Endothelial cell of umbilical vein (primary cell): ENCODE results near the gene TPCN1. TPM values are rescaled to one million over a fixed set of nuclear protein-coding genes. Genes with fewer than 3 reads are reported as not detected.

Experiments used
- BruUV-seq: library from RNA; stranded (reverse); fragments of 400-500 nt; replicated peaks from 2 replicates; lab custom pipeline; 2021; lab: Mats Ljungman, UMichigan
- CTCF ChIA-PET: fragments of 300-600, 350-600 bp; sonication (Branson Sonifier 250); formaldehyde crosslinking; loops from one replicate; lab custom pipeline; 2021; ENCODE audit warnings: antibody characterized with exemption, inconsistent platforms; lab: Charles Lee
- POLR2A ChIA-PET: fragments of 300-600, 350-600 bp; sonication (Branson Sonifier 250); formaldehyde crosslinking; loops from one replicate; lab custom pipeline; 2021; ENCODE audit warnings: antibody characterized with exemption, inconsistent platforms; lab: Charles Lee
- DNase-seq: peaks from one replicate; pipeline ENCODE4 v3.0.0-alpha.2; 2011; ENCODE audit warnings: low read depth, low spot score
- FAIRE-seq: peaks from 2 replicates; lab custom pipeline; 2011; peaks lifted over from hg19 to GRCh38; lab: Jason Lieb, UNC
- H2AFZ ChIP-seq: 2 replicates; pipeline ENCODE4 v1.6.0; 2012; ENCODE audit warnings: low read depth, low read length, control low read depth, inconsistent platforms
- H3K27ac ChIP-seq: 2 replicates; pipeline ENCODE4 v1.5.1; 2011; ENCODE audit warnings: low read depth, mild to moderate bottlenecking, control low read depth, low read length, moderate library complexity; ENCODE audit not compliant: insufficient read depth
- H3K27me3 ChIP-seq, 2 experiments: 2 replicates each; pipeline versions ENCODE4 v1.6.0 to v1.6.1; 2011; ENCODE audit warnings: low read length in 2 of 2, mixed read lengths in 1 of 2; ENCODE audit not compliant: control insufficient read depth in 2 of 2, insufficient read depth in 2 of 2
- H3K36me3 ChIP-seq, 2 experiments: 2 replicates in 1 of 2; 3 replicates in 1 of 2; pipeline ENCODE4 v1.5.1; 2011; ENCODE audit warnings: low read length in 2 of 2, mild to moderate bottlenecking in 1 of 2, moderate library complexity in 1 of 2; ENCODE audit not compliant: control insufficient read depth in 2 of 2, insufficient read depth in 2 of 2; ENCODE audit errors: extremely low read depth in 1 of 2
- H3K4me1 ChIP-seq: 3 replicates; pipeline ENCODE4 v1.5.1; 2011; ENCODE audit warnings: mild to moderate bottlenecking, low read length; ENCODE audit not compliant: control insufficient read depth, insufficient read depth; ENCODE audit errors: extremely low read depth
- H3K4me2 ChIP-seq: 2 replicates; pipeline ENCODE4 v1.6.1; 2011; ENCODE audit warnings: low read length, control low read depth, mixed read lengths; ENCODE audit not compliant: insufficient read depth
- H3K4me3 ChIP-seq, 3 experiments: fragments of 200-600 bp in 1 of 3; sonication (generic), shearing (Covaris generic) in 1 of 3; replicated peaks in 1 of 3; 2 replicates each; pipeline ENCODE4 v1.5.1; 2011 to 2016; ENCODE audit warnings: control low read depth in 3 of 3, low read length in 3 of 3, mild to moderate bottlenecking in 2 of 3, inconsistent platforms in 1 of 3, low read depth in 1 of 3, moderate library complexity in 1 of 3; ENCODE audit not compliant: insufficient read depth in 1 of 3
- H3K79me2 ChIP-seq: 2 replicates; pipeline ENCODE4 v1.6.0; 2012; ENCODE audit warnings: low read length, inconsistent platforms; ENCODE audit not compliant: control insufficient read depth, insufficient read depth
- H3K9ac ChIP-seq: replicated peaks from 2 replicates; pipeline ENCODE3; 2011; ENCODE audit warnings: low read length, control low read depth; ENCODE audit not compliant: insufficient read depth; ENCODE audit errors: extremely low read depth
- H3K9me1 ChIP-seq: replicated peaks from 3 replicates; pipeline ENCODE4 v1.6.0; 2011; ENCODE audit warnings: mild to moderate bottlenecking, low read length; ENCODE audit not compliant: control insufficient read depth, insufficient read depth; ENCODE audit errors: extremely low read depth
- H3K9me3 ChIP-seq: replicated peaks from 2 replicates; pipeline ENCODE4 v1.5.1; 2012; ENCODE audit warnings: low read length, inconsistent platforms; ENCODE audit not compliant: control insufficient read depth, insufficient read depth
- H4K20me1 ChIP-seq: replicated peaks from 2 replicates; pipeline ENCODE3; 2011; ENCODE audit warnings: mild to moderate bottlenecking, low read length; ENCODE audit not compliant: control insufficient read depth, insufficient read depth; ENCODE audit errors: extremely low read depth
- CTCF ChIP-seq, 2 donors: IDR thresholded peaks; 1 replicate in 1 of 2; 2 replicates in 1 of 2; pipeline ENCODE4 v1.5.1; 2011; ENCODE audit warnings: low read length in 2 of 2, mild to moderate bottlenecking in 2 of 2, moderate library complexity in 2 of 2, control low read depth in 1 of 2, inconsistent platforms in 1 of 2, low read depth in 1 of 2; ENCODE audit not compliant: insufficient read depth in 1 of 2; ENCODE audit errors: extremely low read depth in 1 of 2
- EZH2 ChIP-seq: IDR thresholded peaks from 2 replicates; pipeline ENCODE4 v1.6.1; 2012; ENCODE audit warnings: borderline replicate concordance, low read depth, mild to moderate bottlenecking, moderate library complexity, low read length, inconsistent platforms; ENCODE audit not compliant: severe bottlenecking
- FOS ChIP-seq: IDR thresholded peaks from 2 replicates; pipeline ENCODE4 v1.6.1; 2011; ENCODE audit warnings: mild to moderate bottlenecking, low read length, moderate library complexity, borderline replicate concordance; ENCODE audit not compliant: insufficient read depth
- GATA2 ChIP-seq: IDR thresholded peaks from 2 replicates; pipeline ENCODE4 v1.7.0; 2011; ENCODE audit warnings: low read depth, mild to moderate bottlenecking, moderate library complexity, mixed read lengths, low read length; ENCODE audit not compliant: insufficient read length, insufficient read depth
- JUN ChIP-seq: IDR thresholded peaks from 2 replicates; pipeline ENCODE4 v1.6.1; 2011; ENCODE audit warnings: borderline replicate concordance, low read depth; ENCODE audit not compliant: insufficient read length, insufficient read depth
- MAX ChIP-seq: IDR thresholded peaks from 2 replicates; pipeline ENCODE4 v1.6.1; 2011; ENCODE audit not compliant: insufficient read depth, insufficient read length
- MYC ChIP-seq: IDR thresholded peaks from one replicate; pipeline ENCODE4 v1.6.1; 2011; ENCODE audit warnings: mild to moderate bottlenecking, low read depth, low read length
- POLR2A ChIP-seq: IDR thresholded peaks from 2 replicates; pipeline ENCODE4 v1.6.1; 2012; ENCODE audit warnings: low read depth, mild to moderate bottlenecking, control low read depth, low read length
- POLR2AphosphoS5 ChIP-seq: IDR thresholded peaks from 2 replicates; pipeline ENCODE4 v1.6.1; 2012; ENCODE audit warnings: low read depth, mild to moderate bottlenecking, control low read depth, low read length, moderate library complexity; ENCODE audit not compliant: insufficient read depth
- dilution Hi-C: fragments of 300-500 bp; cut with MboI; formaldehyde crosslinking; loops from one replicate; pipeline ENCODE4 v1.15.0; 2019; ENCODE audit warnings: low sequenced_read_pairs; ENCODE audit not compliant: extremely low pct_ligation_motif_present
- intact Hi-C: fragments of 100-400 bp; cut with micrococcal nuclease; formaldehyde crosslinking; loops from one replicate; pipeline ENCODE4 v1.10.0; 2022
- polyA plus RNA-seq, 4 experiments: library from polyadenylated mRNA; depleted of rRNA in 3 of 4; stranded (reverse) in 3 of 4; unstranded in 1 of 4; fragments of >200 nt; gene quantifications; 2 replicates each; pipeline versions ENCODE4 v1.2.1 to v1.2.3, GENCODE V29; 2011 to 2012; ENCODE audit warnings: missing spikeins in 1 of 4
- total RNA-seq: library from RNA; stranded (reverse); gene quantifications from 2 replicates; pipeline ENCODE4 v1.2.3, GENCODE V29; 2021

TPCN1 gene
- total and polyA plus RNA-seq, 2 donors (not counting 3 experiments of a cell fraction or from before 2014, with no cell fraction given), result 19.5 to 28.3 TPM

GRCh38 chr12:113251404-113252070 lies 30.3 kb downstream of the TPCN1 start:
- Histone ChIP-seq H3K4me2 (no peak overlapping the region), H3K36me3 (peaks cover 0 to 3% of the 10 kb centered on the region in 2 experiments), H3K27me3 (no peaks in the 10 kb centered on the region), H3K27ac (no peak overlapping the region), H3K79me2 (no peaks in the 10 kb centered on the region), H2AFZ (no peak overlapping the region), H4K20me1 (no peaks in the 10 kb centered on the region), H3K4me1 (peaks cover 10% of the 10 kb centered on the region), H3K9ac (no peak overlapping the region), H3K9me1 (no peaks in the 10 kb centered on the region), H3K4me3 (no peak overlapping the region), H3K9me3 (no peaks in the 10 kb centered on the region)
- POLR2A ChIA-PET, result no interaction called here
- BruUV-seq, result no TSS peak
- dilution Hi-C loops, result no loop called here
- no peak for DNase-seq
- CTCF ChIA-PET, result no interaction called here
- intact Hi-C loops, result no loop called here
- FAIRE-seq, result no peak
- TF ChIP-seq EZH2 (no peak), JUN (no peak), POLR2AphosphoS5 (no peak), MAX (no peak), MYC (no peak), POLR2A (no peak), FOS (no peak), CTCF (IDR thresholded peaks at IDR 0.05; ENCODE audit: extremely low read depth in 1 of 2, insufficient read depth in 1 of 2, low read depth in 1 of 2, low read length in 2 of 2) (no peak), GATA2 (no peak)
